Measurements from ENCODE around the gene PTGES3.

DNA sequence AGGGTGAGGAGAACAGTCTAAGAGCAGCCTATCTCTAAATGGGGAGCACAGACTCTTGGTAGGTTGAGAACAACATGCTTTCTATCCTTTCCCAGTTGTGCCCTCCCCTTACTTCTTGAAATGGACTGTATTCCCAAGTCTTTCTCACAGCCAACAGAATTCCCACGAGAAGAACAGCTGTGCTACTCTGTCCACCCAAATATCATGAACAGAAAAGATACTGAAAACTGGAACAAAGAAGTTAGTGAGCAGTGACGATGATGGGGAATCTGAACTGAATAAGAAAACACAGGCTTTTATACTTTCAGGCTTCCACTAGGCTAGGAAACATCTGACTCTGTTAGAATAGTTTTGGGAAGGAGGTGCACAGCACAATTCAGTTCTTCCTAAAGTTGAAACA lies 33.6 kb upstream of the PTGES3 start:
- no peak for TF ChIP-seq TEAD4 (IDR thresholded peaks at IDR 0.05)
- TF ChIP-seq EGR1 (IDR thresholded peaks at IDR 0.05) = no peak
- TF ChIP-seq, protein P1, sequence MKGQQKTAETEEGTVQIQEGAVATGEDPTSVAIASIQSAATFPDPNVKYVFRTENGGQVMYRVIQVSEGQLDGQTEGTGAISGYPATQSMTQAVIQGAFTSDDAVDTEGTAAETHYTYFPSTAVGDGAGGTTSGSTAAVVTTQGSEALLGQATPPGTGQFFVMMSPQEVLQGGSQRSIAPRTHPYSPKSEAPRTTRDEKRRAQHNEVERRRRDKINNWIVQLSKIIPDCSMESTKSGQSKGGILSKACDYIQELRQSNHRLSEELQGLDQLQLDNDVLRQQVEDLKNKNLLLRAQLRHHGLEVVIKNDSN (IDR thresholded peaks at IDR 0.05) = no peak
- no peak for TF ChIP-seq EP300 (IDR thresholded peaks at IDR 0.05; ENCODE audit: borderline replicate concordance)
- TF ChIP-seq, protein P2, sequence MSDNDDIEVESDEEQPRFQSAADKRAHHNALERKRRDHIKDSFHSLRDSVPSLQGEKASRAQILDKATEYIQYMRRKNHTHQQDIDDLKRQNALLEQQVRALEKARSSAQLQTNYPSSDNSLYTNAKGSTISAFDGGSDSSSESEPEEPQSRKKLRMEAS (IDR thresholded peaks at IDR 0.05) = no peak
- no peak for TF ChIP-seq YY1 (IDR thresholded peaks at IDR 0.05; ENCODE audit: low read depth)
- no peak for TF ChIP-seq CEBPB (IDR thresholded peaks at IDR 0.05)
- no peak for TF ChIP-seq NFIC (IDR thresholded peaks at IDR 0.05)
- TF ChIP-seq TCF12 (IDR thresholded peaks at IDR 0.05; ENCODE audit: low read depth) = no peak
- TF ChIP-seq RAD21 (IDR thresholded peaks at IDR 0.05; ENCODE audit: low read depth) = no peak

Measured in Ishikawa (cell line).